Spleen (tissue), 7 donors: Measurements from ENCODE around the gene CYB5B.

ENCODE experiments used
- CTCF ChIP-seq, 11 experiments: fragments of 200-600 bp in 7 of 11; fragments of 450-650 bp in 4 of 11; sonication (generic) in 4 of 11; IDR thresholded peaks in 8 of 11; conservative IDR thresholded peaks in 3 of 11; 1 replicate in 7 of 11; 2 replicates in 4 of 11; pipeline versions ENCODE4 v1.4.0 to v1.8.0; 2016 to 2021; ENCODE audit warnings: antibody characterized with exemption in 11 of 11, inconsistent platforms in 4 of 11, mild to moderate bottlenecking in 1 of 11
- POLR2A ChIP-seq, 3 donors: fragments of 450-650 bp; IDR thresholded peaks; one replicate each; pipeline ENCODE4 v1.5.1; 2017; ENCODE audit warnings: antibody characterized with exemption in 3 of 3, mild to moderate bottlenecking in 1 of 3
- donor health status: DM: no; HTN: no; CAD: no; lungs with moderate emphysema.
- donor health status: DM: no; HTN: no; CAD: no.
- donor health status: DM: no; HTN: no; CAD: no.

GRCh38 chr16:69469807-69470561, 45.6 kb downstream of the CYB5B start:
- TF ChIP-seq CTCF (IDR thresholded peaks at IDR 0.05 in 8 of 11, conservative IDR thresholded peaks at IDR 0.05 in 3 of 11), result no peak
- no peak for TF ChIP-seq POLR2A (IDR thresholded peaks at IDR 0.05)
